Stomach (tissue), 9 donors: ENCODE measurements around the gene SDHA. TPM values are rescaled to one million over a fixed set of nuclear protein-coding genes. Genes with fewer than 3 reads are reported as not detected.
A peak's percentile ranks its signal among the peaks of the same experiment; 100 is the strongest.

ENCODE experiments used
- DNase-seq, 2 donors: peaks; one replicate each; pipeline versions ENCODE4 v3.0.0 to v3.0.0-alpha.2; 2013 to 2019
- H3K27ac ChIP-seq, 5 donors: fragments of 200-600 bp in 4 of 5; sonication (generic) in 4 of 5; one replicate each; pipeline ENCODE4 v1.5.1; 2013 to 2019; ENCODE audit warnings: mild to moderate bottlenecking in 1 of 5, moderate library complexity in 1 of 5
- H3K27me3 ChIP-seq, 3 donors: fragments of 200-600 bp; sonication (generic); one replicate each; pipeline ENCODE4 v1.5.1; 2017 to 2019; ENCODE audit warnings: mixed run types in 1 of 3
- H3K36me3 ChIP-seq, 4 donors: fragments of 200-600 bp; sonication (generic); 1 replicate in 3 of 4; 2 replicates in 1 of 4; pipeline ENCODE4 v1.5.1; 2016 to 2019
- H3K4me1 ChIP-seq, 4 donors: fragments of 200-600 bp; sonication (generic); one replicate each; pipeline ENCODE4 v1.5.1; 2016 to 2019
- H3K4me3 ChIP-seq, 4 donors: fragments of 200-600 bp; sonication (generic) in 3 of 4; one replicate each; pipeline ENCODE4 v1.5.1; 2016 to 2019; ENCODE audit warnings: mild to moderate bottlenecking in 1 of 4
- H3K9me3 ChIP-seq, 4 donors: fragments of 200-600 bp; sonication (generic); one replicate each; pipeline ENCODE4 v1.5.1; 2016 to 2019
- CTCF ChIP-seq, 7 experiments: fragments of 450-650 bp in 4 of 7; fragments of 200-600 bp in 3 of 7; sonication (generic) in 3 of 7; IDR thresholded peaks; one replicate each; pipeline ENCODE4 v1.5.1; 2016 to 2019; ENCODE audit warnings: antibody characterized with exemption in 7 of 7, control low read depth in 2 of 7, mild to moderate bottlenecking in 1 of 7
- EP300 ChIP-seq: sonication (generic); formaldehyde crosslinking; IDR thresholded peaks from one replicate; pipeline ENCODE4 v1.6.1; 2017; ENCODE audit warnings: antibody characterized with exemption
- POLR2A ChIP-seq, 4 donors: fragments of 450-650 bp; IDR thresholded peaks; one replicate each; pipeline ENCODE4 v1.6.1; 2016; ENCODE audit warnings: antibody characterized with exemption in 4 of 4, control low read depth in 2 of 4, mild to moderate bottlenecking in 1 of 4, moderate library complexity in 1 of 4
- POLR2AphosphoS5 ChIP-seq, 3 donors: sonication (generic); formaldehyde crosslinking; IDR thresholded peaks; one replicate each; pipeline ENCODE4 v1.6.1; 2016; ENCODE audit warnings: antibody characterized with exemption in 3 of 3
- WGBS, 5 donors: extraction: QIAGEN DNeasy Blood & Tissue Kit in 3 of 5; methylation state at CpG; one replicate each; pipeline versions ENCODE4 v1.1.5 to v1.1.7; 2013 to 2018; 5-methylcytosine and 5-hydroxymethylcytosine counted together
- intact Hi-C: fragments of 100-400 bp; cut with DNase I; formaldehyde crosslinking; loops from one replicate; pipeline ENCODE4 v1.15.1; 2023; ENCODE audit warnings: low total_unique reads
- polyA plus RNA-seq, 3 donors: library from polyadenylated mRNA; stranded (reverse); fragments of 200-250 nt; gene quantifications; one replicate each; pipeline ENCODE4 v1.2.3, GENCODE V29; 2013
- total RNA-seq, 5 donors: library from RNA; depleted of rRNA; stranded (reverse); fragments of >200 nt; gene quantifications; one replicate each; pipeline versions ENCODE4 v1.1.0 to v1.2.3, GENCODE V29; 2014 to 2016
- donor health status: healthy with polysubstance abuse.
- donor health status: Bipolar disorder and iron deficiency.
- donor health status: healthy.

Gene SDHA
- total and polyA plus RNA-seq, 8 donors: 78.8 to 509 (median 111) TPM

- 88 to 93% (median 90%) methylated on average over 8 to 9 of the region's 9 CpGs for WGBS, 5 donors
- intact Hi-C loops: no loop called here
Measured at GRCh38 chr5:305050-305449, 86.9 kb downstream of the SDHA start.

GRCh38 chr5:305459-305858, 87.3 kb downstream of the SDHA start:
- intact Hi-C loops: no loop called here
- WGBS, 5 donors: 93 to 97% (median 95%) methylated on average over 13 to 14 of the region's 14 CpGs
- no peak for TF ChIP-seq CTCF (IDR thresholded peaks at IDR 0.05)
- no peak for TF ChIP-seq POLR2AphosphoS5 (IDR thresholded peaks at IDR 0.05)
- TF ChIP-seq EP300: no peak
- TF ChIP-seq POLR2A (IDR thresholded peaks at IDR 0.05): no peak
- Histone ChIP-seq H3K4me3 (no peak overlapping the region), H3K27me3 (no peaks in the 10 kb centered on the region), H3K9me3 (no peaks in the 10 kb centered on the region), H3K4me1 (peaks cover 0 to 29% (median 14%) of the 10 kb centered on the region in 4 donors), H3K27ac (no peak overlapping the region), H3K36me3 (peaks cover 0 to 54% (median 53%) of the 10 kb centered on the region in 4 donors)
- peak in 1 of 2 donors; percentile 2 for DNase-seq

More at GRCh38 chr5:305050-305449, 86.9 kb downstream of the SDHA start:
- Histone ChIP-seq H3K27me3 (no peaks in the 10 kb centered on the region), H3K4me3 (no peak overlapping the region), H3K27ac (no peak overlapping the region), H3K9me3 (no peaks in the 10 kb centered on the region), H3K4me1 (peaks cover 0 to 29% (median 12%) of the 10 kb centered on the region in 4 donors), H3K36me3 (peaks cover 0 to 50% (median 48%) of the 10 kb centered on the region in 4 donors)
- no peak for DNase-seq
- TF ChIP-seq POLR2AphosphoS5 (IDR thresholded peaks at IDR 0.05) (no peak), CTCF (IDR thresholded peaks at IDR 0.05) (no peak), POLR2A (IDR thresholded peaks at IDR 0.05) (no peak), EP300 (no peak)

DNA sequence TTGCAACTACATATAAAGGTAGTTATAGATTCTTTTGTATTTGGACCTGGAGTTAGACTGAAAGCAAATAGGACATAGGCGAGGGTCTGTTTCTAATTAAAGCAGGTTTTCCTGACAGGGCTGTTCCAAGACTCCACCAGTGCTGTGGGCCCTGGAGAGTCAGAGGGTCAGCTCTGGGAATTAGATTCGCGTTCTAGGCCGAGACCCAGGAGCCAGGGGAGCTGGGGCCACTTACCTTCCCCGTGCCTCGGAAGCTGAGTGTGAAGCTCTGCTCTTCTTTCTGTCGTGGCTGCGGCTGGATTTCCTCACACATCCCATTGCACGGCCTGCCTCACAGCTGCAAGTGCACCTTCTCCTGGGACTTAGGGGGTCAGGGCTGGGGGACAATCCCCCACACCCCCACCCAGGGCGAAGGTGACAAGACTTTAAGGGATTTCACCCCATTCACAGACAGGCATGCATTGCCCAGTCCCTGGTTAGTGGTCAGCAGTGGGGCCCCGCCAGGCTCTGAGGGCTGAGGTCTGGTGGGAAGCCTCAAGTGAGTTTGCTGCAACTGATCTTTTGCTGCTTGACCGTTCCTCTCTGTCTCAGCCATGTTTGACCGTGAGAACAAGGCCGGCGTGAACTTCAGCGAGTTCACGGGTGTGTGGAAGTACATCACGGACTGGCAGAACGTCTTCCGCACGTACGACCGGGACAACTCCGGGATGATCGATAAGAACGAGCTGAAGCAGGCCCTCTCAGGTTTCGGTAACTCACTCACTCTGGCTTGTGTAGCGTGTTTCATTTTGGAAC, 88.1 kb downstream of the SDHA start:
- 94 to 97% (median 96%) methylated on average over 24 to 28 of the region's 28 CpGs for WGBS, 5 donors
- Histone ChIP-seq H3K27ac (no peak overlapping the region), H3K27me3 (no peaks in the 10 kb centered on the region), H3K4me1 (peaks cover 0 to 22% (median 13%) of the 10 kb centered on the region in 4 donors), H3K9me3 (no peaks in the 10 kb centered on the region), H3K36me3 (peaks cover 0 to 62% (median 60%) of the 10 kb centered on the region in 4 donors), H3K4me3 (no peak overlapping the region)
- peak in 1 of 2 donors; percentile 21 for DNase-seq
- TF ChIP-seq EP300 (no peak), POLR2A (IDR thresholded peaks at IDR 0.05) (no peak), POLR2AphosphoS5 (IDR thresholded peaks at IDR 0.05) (no peak), CTCF (IDR thresholded peaks at IDR 0.05) (no peak)
- intact Hi-C loops: no loop called here

Other genes with a start within 250 kb of the SDHA start
- 1 to 10 TPM in 3 of 5 donors, under 1 TPM in 1, not detected in 1; 0.58 to 4.3 (median 3.4) TPM for gene PLEKHG4B, start 126.2 kb upstream of the SDHA start, total RNA-seq
- 1 to 10 TPM in 1 of 3 donors, under 1 TPM in 2; 0.15 to 1.8 (median 0.88) TPM for gene PLEKHG4B, start 126.2 kb upstream of the SDHA start, polyA plus RNA-seq
- under 1 TPM in 1 of 5 donors, not detected in 4; 0.37 TPM for gene LRRC14B, start 26.8 kb upstream of the SDHA start, total RNA-seq
- gene LRRC14B, start 26.8 kb upstream of the SDHA start, polyA plus RNA-seq: under 1 TPM in 1 of 3 donors, not detected in 2; 0.05 TPM
- gene CCDC127, start 167 bp upstream of the SDHA start, total RNA-seq: 1 to 10 TPM; 1.2 to 8.5 (median 5.5) TPM
- 1 to 10 TPM; 1.5 to 1.9 (median 1.7) TPM for gene CCDC127, start 167 bp upstream of the SDHA start, polyA plus RNA-seq
- 100 to 1,000 TPM in 1 of 5 donors, 10 to 100 TPM in 4; 58.5 to 105 (median 72.3) TPM for gene PDCD6, start 53.3 kb downstream of the SDHA start, total RNA-seq
- 100 to 1,000 TPM; 108 to 119 (median 117) TPM for gene PDCD6, start 53.3 kb downstream of the SDHA start, polyA plus RNA-seq
- gene AHRR, start 103.4 kb downstream of the SDHA start, total RNA-seq: 10 to 100 TPM in 1 of 5 donors, 1 to 10 TPM in 2, under 1 TPM in 1, not detected in 1; 0.92 to 47.8 (median 1.3) TPM
- gene AHRR, start 103.4 kb downstream of the SDHA start, polyA plus RNA-seq: 1 to 10 TPM in 1 of 3 donors, under 1 TPM in 2; 0.63 to 1.1 (median 0.93) TPM
- gene EXOC3, start 224.9 kb downstream of the SDHA start, total RNA-seq: 100 to 1,000 TPM in 1 of 5 donors, 10 to 100 TPM in 4; 52.7 to 133 (median 77.7) TPM
- 10 to 100 TPM; 29.9 to 38.8 (median 33.6) TPM for gene EXOC3, start 224.9 kb downstream of the SDHA start, polyA plus RNA-seq